OCI-LY1 (cell line): ENCODE data around the gene PTGR1.

Experiments
- CTCF ChIP-seq: fragments of 200-600 bp; sonication (generic), shearing (Covaris generic); IDR thresholded peaks from 2 replicates; pipeline ENCODE4 v1.5.1; 2017; ENCODE audit warnings: mild to moderate bottlenecking, antibody characterized with exemption, low read length, moderate library complexity, mixed read lengths
- EZH2 ChIP-seq: fragments of 200-600 bp; sonication (generic), shearing (Covaris generic); IDR thresholded peaks from 2 replicates; pipeline ENCODE4 v1.8.0; 2017; ENCODE audit warnings: borderline replicate concordance, mixed run types, mild to moderate bottlenecking, antibody characterized with exemption, low read length, moderate library complexity, mixed read lengths

- no peak for TF ChIP-seq CTCF
- TF ChIP-seq EZH2: no peak
Observed at GRCh38 chr9:111627260-111627963, 28.0 kb upstream of the PTGR1 start.
